Stimulated activated naive CD4-positive, alpha-beta T cell treated with Interleukin-2 at 50 U/mL for 16 hours (primary cell): ENCODE data around the gene CDIP1.
"Not testable (repeated sequence)": the region's sequence is repeated elsewhere in the genome, so short reads cannot be mapped to it uniquely, and the experiment has no call there.

Experiments used
- DNase-seq: peaks from one replicate; lab custom pipeline; 2025; lab: John Stamatoyannopoulos, UW

Gene CDIP1

GRCh38 chr16:4538350-4539235, at the start of gene CDIP1:
Gene CDIP1 (minus strand): TSS chr16:4538773. CDS start chr16:4514130, 24,643 bp downstream.
- DNase-seq: peak; percentile 93

- no peak for DNase-seq
Observed at GRCh38 chr16:4586291-4586690, 47.7 kb upstream of the CDIP1 start.

GRCh38 chr16:4583906-4584305, 45.3 kb upstream of the CDIP1 start:
- no peak for DNase-seq

GRCh38 chr16:4580250-4580649, 41.7 kb upstream of the CDIP1 start:
- no peak for DNase-seq

GRCh38 chr16:4578961-4579530, 40.5 kb upstream of the CDIP1 start:
- no peak for DNase-seq

- DNase-seq: no peak
Observed at GRCh38 chr16:4576008-4576407, 37.4 kb upstream of the CDIP1 start.

- DNase-seq: no peak
Observed at GRCh38 chr16:4574919-4575705, 36.5 kb upstream of the CDIP1 start.

GRCh38 chr16:4573926-4574325, 35.4 kb upstream of the CDIP1 start:
- not testable (repeated sequence) for DNase-seq

GRCh38 chr16:4572715-4573114, 34.1 kb upstream of the CDIP1 start:
- no peak for DNase-seq

- no peak for DNase-seq
Observed at GRCh38 chr16:4570688-4571321, 32.2 kb upstream of the CDIP1 start.

GRCh38 chr16:4570086-4570485, 31.5 kb upstream of the CDIP1 start:
- DNase-seq: no peak

- no peak for DNase-seq
Observed at GRCh38 chr16:4566144-4566543, 27.6 kb upstream of the CDIP1 start.

- DNase-seq: no peak
Observed at GRCh38 chr16:4564661-4565267, 26.2 kb upstream of the CDIP1 start.

GRCh38 chr16:4561596-4561995, 23.0 kb upstream of the CDIP1 start:
- DNase-seq: no peak

- no peak for DNase-seq
Observed at GRCh38 chr16:4557973-4558372, 19.4 kb upstream of the CDIP1 start.

GRCh38 chr16:4556580-4556979, 18.0 kb upstream of the CDIP1 start:
- no peak for DNase-seq

GRCh38 chr16:4556112-4556511, 17.5 kb upstream of the CDIP1 start, which contains the start of gene C16orf96:
Gene C16orf96 (plus strand): TSS chr16:4556340. CDS start chr16:4556490, 150 bp downstream.
- no peak for DNase-seq

- no peak for DNase-seq
Observed at GRCh38 chr16:4552541-4552940, 14.0 kb upstream of the CDIP1 start.

- DNase-seq: no peak
Observed at GRCh38 chr16:4550591-4550990, 12.0 kb upstream of the CDIP1 start.

GRCh38 chr16:4548124-4548523, 9.6 kb upstream of the CDIP1 start:
- DNase-seq: no peak

GRCh38 chr16:4544473-4544872, 5.9 kb upstream of the CDIP1 start:
- no peak for DNase-seq
